ENCODE measurements around the gene OGFOD2.

OGFOD2 gene

GRCh38 chr12:122992386-122992785 is 17.3 kb downstream of the OGFOD2 start:
- no peak for TF ChIP-seq CTCF (conservative IDR thresholded peaks at IDR 0.05; ENCODE audit: control insufficient read depth, insufficient read depth, low read depth, low read length)
- no peak overlapping the region for H3K4me3 ChIP-seq (ENCODE audit: control insufficient read depth, low read depth, low read length)

GRCh38 chr12:122994140-122994675 is 19.2 kb downstream of the OGFOD2 start:
- no peak for TF ChIP-seq CTCF (conservative IDR thresholded peaks at IDR 0.05; ENCODE audit: control insufficient read depth, insufficient read depth, low read depth, low read length)
- H3K4me3 ChIP-seq (ENCODE audit: control insufficient read depth, low read depth, low read length), result no peak overlapping the region
- no peak for DNase-seq (ENCODE audit: low read depth)

More at GRCh38 chr12:122992386-122992785, 17.3 kb downstream of the OGFOD2 start:
- DNase-seq (ENCODE audit: low read depth), result no peak

GRCh38 chr12:122994781-122995502 is 19.9 kb downstream of the OGFOD2 start:
- no peak overlapping the region for H3K4me3 ChIP-seq (ENCODE audit: control insufficient read depth, low read depth, low read length)
- no peak for DNase-seq (ENCODE audit: low read depth)
- no peak for TF ChIP-seq CTCF (conservative IDR thresholded peaks at IDR 0.05; ENCODE audit: control insufficient read depth, insufficient read depth, low read depth, low read length)

- no peak overlapping the region for H3K4me3 ChIP-seq (ENCODE audit: control insufficient read depth, low read depth, low read length)
- TF ChIP-seq CTCF (conservative IDR thresholded peaks at IDR 0.05; ENCODE audit: control insufficient read depth, insufficient read depth, low read depth, low read length), result no peak
- peak; percentile 25 for DNase-seq (ENCODE audit: low read depth)
These were observed 20.6 kb downstream of the OGFOD2 start for GRCh38 chr12:122995503-122996187.

- H3K4me3 ChIP-seq (ENCODE audit: control insufficient read depth, low read depth, low read length), result no peak overlapping the region
- TF ChIP-seq CTCF (conservative IDR thresholded peaks at IDR 0.05; ENCODE audit: control insufficient read depth, insufficient read depth, low read depth, low read length), result no peak
- DNase-seq (ENCODE audit: low read depth), result no peak
These were observed 21.2 kb downstream of the OGFOD2 start for GRCh38 chr12:122996188-122996601.

GRCh38 chr12:122996621-122997342 is 21.7 kb downstream of the OGFOD2 start:
- no peak for TF ChIP-seq CTCF (conservative IDR thresholded peaks at IDR 0.05; ENCODE audit: control insufficient read depth, insufficient read depth, low read depth, low read length)
- no peak for DNase-seq (ENCODE audit: low read depth)
- H3K4me3 ChIP-seq (ENCODE audit: control insufficient read depth, low read depth, low read length), result no peak overlapping the region

Measured in fibroblast of mammary gland (primary cell).